HepG2 (cell line): Measurements from ENCODE around the gene SPRYD4. TPM values are rescaled to one million over a fixed set of nuclear protein-coding genes. Genes with fewer than 3 reads are reported as not detected.

Experiments
- FOXC1 ChIP-seq: sonication (generic); formaldehyde crosslinking; IDR thresholded peaks from 2 replicates; pipeline ENCODE4 v1.8.0; 2022; ENCODE audit warnings: mild to moderate bottlenecking, missing genetic modification reagents, borderline replicate concordance
- PCBP2 ChIP-seq: fragments of 200-400 bp; formaldehyde crosslinking; optimal IDR thresholded peaks from 2 replicates; pipeline ENCODE3; 2018; ENCODE audit warnings: low read length, low read depth; ENCODE audit not compliant: poor library complexity, severe bottlenecking
- PHF8 ChIP-seq: sonication (generic); formaldehyde crosslinking; IDR thresholded peaks from 2 replicates; pipeline ENCODE4 v1.5.0; 2020; ENCODE audit warnings: missing genetic modification reagents
- SP5 ChIP-seq: IDR thresholded peaks from 2 replicates; pipeline ENCODE4 v1.6.1; 2016; ENCODE audit warnings: low read depth, borderline replicate concordance
- ZFP82 ChIP-seq: sonication (generic); formaldehyde crosslinking; IDR thresholded peaks from 2 replicates; pipeline ENCODE4 v1.5.1; 2020; ENCODE audit warnings: mild to moderate bottlenecking, missing genetic modification reagents, borderline replicate concordance
- ZNF567 ChIP-seq: sonication (generic); formaldehyde crosslinking; IDR thresholded peaks from 2 replicates; pipeline ENCODE4 v1.8.1; 2023; ENCODE audit warnings: mild to moderate bottlenecking, missing genetic modification reagents, borderline replicate concordance
- ZSCAN31 ChIP-seq: sonication (generic); formaldehyde crosslinking; IDR thresholded peaks from 2 replicates; pipeline ENCODE4 v1.5.0; 2020; ENCODE audit warnings: low read depth, mild to moderate bottlenecking, missing genetic modification reagents
- polyA plus RNA-seq, 8 experiments: library from polyadenylated mRNA; depleted of rRNA in 3 of 8; stranded (reverse) in 7 of 8; unstranded in 1 of 8; fragments of >200 nt; fragmentation: Illumina TruSeq in 4 of 8; extraction: Trizol in 4 of 8; gene quantifications; 2 replicates each; pipeline versions ENCODE4 v1.2.1 to v1.2.3, GENCODE V29; 2011 to 2016; ENCODE audit warnings: low read depth in 4 of 8, missing spikeins in 1 of 8, mixed read lengths in 1 of 8; ENCODE audit not compliant: insufficient read depth in 1 of 8
- total RNA-seq, 5 experiments: library from RNA; depleted of rRNA; stranded (reverse); fragments of >200 nt; fragmentation: Illumina TruSeq; extraction: Trizol; gene quantifications; 2 replicates each; pipeline ENCODE4 v1.2.3, GENCODE V29; 2016; ENCODE audit warnings: low read depth in 1 of 5
- TF ChIP-seq, protein P1 (sequence below): sonication (generic); formaldehyde crosslinking; IDR thresholded peaks from 2 replicates; pipeline ENCODE4 v1.4.0; 2020; ENCODE audit warnings: missing genetic modification reagents
- TF ChIP-seq, protein P2 (sequence below): sonication (generic); formaldehyde crosslinking; IDR thresholded peaks from 2 replicates; pipeline ENCODE4 v1.4.0; 2020; ENCODE audit warnings: mild to moderate bottlenecking, missing genetic modification reagents
- TF ChIP-seq, protein P3 (sequence below): sonication (generic); formaldehyde crosslinking; IDR thresholded peaks from 2 replicates; pipeline ENCODE4 v1.5.0; 2020; ENCODE audit warnings: missing genetic modification reagents, mild to moderate bottlenecking, borderline replicate concordance

The SPRYD4 gene
- total and polyA plus RNA-seq, 2 of the 13 experiments (the other 11 are each of a cell fraction or from before 2014, with no cell fraction given): 3.9 to 4.5 TPM

DNA sequence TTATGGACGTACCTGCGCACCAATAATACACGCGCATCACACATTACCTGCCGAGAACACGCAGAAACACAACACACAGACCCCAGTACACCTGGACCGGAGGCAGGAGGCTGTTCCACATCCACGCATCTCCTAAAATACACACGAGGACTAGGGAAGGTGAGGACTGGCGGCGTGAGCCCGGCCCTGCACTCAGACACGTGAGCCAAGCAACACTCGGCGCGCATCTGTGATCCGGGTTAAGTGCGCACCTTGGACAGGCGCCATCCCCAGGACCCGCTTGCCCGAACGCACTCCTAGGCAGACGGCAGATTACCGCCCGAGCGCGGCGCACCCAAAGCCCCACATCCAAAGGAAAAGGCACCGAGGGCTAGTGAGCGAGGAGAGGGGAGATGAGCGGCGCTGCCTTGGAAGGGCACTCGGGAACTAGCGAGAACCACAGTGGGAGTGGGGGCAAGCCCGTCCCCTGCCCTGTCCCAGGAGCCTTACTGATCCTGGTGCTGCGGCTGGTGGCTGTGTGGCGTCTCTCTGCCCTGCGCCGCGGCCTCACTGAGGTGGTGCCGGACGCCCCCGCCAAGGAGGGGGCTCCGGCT, 19.2 kb downstream of the SPRYD4 start (continued):
- TF ChIP-seq PCBP2: no peak
- TF ChIP-seq, protein P1, sequence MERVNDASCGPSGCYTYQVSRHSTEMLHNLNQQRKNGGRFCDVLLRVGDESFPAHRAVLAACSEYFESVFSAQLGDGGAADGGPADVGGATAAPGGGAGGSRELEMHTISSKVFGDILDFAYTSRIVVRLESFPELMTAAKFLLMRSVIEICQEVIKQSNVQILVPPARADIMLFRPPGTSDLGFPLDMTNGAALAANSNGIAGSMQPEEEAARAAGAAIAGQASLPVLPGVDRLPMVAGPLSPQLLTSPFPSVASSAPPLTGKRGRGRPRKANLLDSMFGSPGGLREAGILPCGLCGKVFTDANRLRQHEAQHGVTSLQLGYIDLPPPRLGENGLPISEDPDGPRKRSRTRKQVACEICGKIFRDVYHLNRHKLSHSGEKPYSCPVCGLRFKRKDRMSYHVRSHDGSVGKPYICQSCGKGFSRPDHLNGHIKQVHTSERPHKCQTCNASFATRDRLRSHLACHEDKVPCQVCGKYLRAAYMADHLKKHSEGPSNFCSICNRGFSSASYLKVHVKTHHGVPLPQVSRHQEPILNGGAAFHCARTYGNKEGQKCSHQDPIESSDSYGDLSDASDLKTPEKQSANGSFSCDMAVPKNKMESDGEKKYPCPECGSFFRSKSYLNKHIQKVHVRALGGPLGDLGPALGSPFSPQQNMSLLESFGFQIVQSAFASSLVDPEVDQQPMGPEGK (CRISPR knock-in tag): 0 out of 2 replicates have a peak, but pooled peaks have one; percentile 43
- TF ChIP-seq ZFP82 (CRISPR knock-in tag): no peak
- TF ChIP-seq SP5 (CRISPR knock-in tag): no peak
- no peak; the same call in 1 of the 2 replicates for TF ChIP-seq PHF8
- TF ChIP-seq ZNF567: 0 out of 2 replicates have a peak, but pooled peaks have one; percentile 59
- TF ChIP-seq FOXC1 (CRISPR knock-in tag): peak; percentile 77
- TF ChIP-seq, protein P2, sequence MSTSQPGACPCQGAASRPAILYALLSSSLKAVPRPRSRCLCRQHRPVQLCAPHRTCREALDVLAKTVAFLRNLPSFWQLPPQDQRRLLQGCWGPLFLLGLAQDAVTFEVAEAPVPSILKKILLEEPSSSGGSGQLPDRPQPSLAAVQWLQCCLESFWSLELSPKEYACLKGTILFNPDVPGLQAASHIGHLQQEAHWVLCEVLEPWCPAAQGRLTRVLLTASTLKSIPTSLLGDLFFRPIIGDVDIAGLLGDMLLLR (CRISPR knock-in tag): no peak
- TF ChIP-seq, protein P3, sequence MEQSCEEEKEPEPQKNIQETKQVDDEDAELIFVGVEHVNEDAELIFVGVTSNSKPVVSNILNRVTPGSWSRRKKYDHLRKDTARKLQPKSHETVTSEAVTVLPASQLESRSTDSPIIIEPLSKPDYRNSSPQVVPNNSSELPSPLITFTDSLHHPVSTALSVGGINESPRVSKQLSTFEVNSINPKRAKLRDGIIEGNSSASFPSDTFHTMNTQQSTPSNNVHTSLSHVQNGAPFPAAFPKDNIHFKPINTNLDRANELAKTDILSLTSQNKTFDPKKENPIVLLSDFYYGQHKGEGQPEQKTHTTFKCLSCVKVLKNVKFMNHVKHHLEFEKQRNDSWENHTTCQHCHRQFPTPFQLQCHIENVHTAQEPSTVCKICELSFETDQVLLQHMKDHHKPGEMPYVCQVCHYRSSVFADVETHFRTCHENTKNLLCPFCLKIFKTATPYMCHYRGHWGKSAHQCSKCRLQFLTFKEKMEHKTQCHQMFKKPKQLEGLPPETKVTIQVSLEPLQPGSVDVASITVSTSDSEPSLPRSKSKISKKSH (CRISPR knock-in tag): peak; percentile 90
- TF ChIP-seq ZSCAN31 (CRISPR knock-in tag): 0 out of 2 replicates have a peak, but pooled peaks have one; percentile 13
